Astrocyte (in vitro differentiated cells and primary cell): ENCODE results near the gene CHCHD6.

ENCODE experiments used
- EZH2 ChIP-seq: IDR thresholded peaks from 2 replicates; pipeline ENCODE4 v1.6.1; 2012; ENCODE audit warnings: mild to moderate bottlenecking, low read length, inconsistent platforms; ENCODE audit not compliant: insufficient read depth
- TF ChIP-seq, protein P1 (sequence below): IDR thresholded peaks from 2 replicates; pipeline ENCODE4 v1.5.1; 2011; ENCODE audit warnings: low read depth, mild to moderate bottlenecking, inconsistent platforms, low read length, moderate library complexity; ENCODE audit not compliant: insufficient read depth

DNA sequence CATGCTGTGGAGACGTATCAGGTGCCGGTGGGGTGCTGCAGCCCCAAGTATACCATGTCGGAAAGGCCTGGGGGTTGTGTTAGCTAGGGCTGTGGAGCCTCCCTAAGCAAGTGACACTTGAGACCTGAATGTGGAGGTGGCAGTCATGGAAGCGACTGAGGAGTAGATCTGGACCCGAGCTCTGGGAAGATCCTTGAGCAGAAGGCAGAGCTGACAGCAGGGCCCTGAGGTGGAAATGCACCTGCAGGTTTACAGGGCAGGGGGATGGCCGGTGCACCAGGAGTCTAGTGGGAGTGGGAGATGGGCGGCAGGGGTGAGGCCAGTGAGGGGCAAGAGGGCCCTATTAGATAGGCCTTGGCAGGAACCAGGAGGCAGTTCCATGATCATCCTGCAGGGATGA lies 187.1 kb downstream of the CHCHD6 start:
- TF ChIP-seq, protein P1, sequence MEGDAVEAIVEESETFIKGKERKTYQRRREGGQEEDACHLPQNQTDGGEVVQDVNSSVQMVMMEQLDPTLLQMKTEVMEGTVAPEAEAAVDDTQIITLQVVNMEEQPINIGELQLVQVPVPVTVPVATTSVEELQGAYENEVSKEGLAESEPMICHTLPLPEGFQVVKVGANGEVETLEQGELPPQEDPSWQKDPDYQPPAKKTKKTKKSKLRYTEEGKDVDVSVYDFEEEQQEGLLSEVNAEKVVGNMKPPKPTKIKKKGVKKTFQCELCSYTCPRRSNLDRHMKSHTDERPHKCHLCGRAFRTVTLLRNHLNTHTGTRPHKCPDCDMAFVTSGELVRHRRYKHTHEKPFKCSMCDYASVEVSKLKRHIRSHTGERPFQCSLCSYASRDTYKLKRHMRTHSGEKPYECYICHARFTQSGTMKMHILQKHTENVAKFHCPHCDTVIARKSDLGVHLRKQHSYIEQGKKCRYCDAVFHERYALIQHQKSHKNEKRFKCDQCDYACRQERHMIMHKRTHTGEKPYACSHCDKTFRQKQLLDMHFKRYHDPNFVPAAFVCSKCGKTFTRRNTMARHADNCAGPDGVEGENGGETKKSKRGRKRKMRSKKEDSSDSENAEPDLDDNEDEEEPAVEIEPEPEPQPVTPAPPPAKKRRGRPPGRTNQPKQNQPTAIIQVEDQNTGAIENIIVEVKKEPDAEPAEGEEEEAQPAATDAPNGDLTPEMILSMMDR: no peak
- no peak for TF ChIP-seq EZH2
